NCI-H510A (cell line): ENCODE measurements around the gene SLC1A2.

ENCODE experiments used
- DNase-seq: peaks from one replicate; lab custom pipeline; 2025; lab: John Stamatoyannopoulos, UW

Gene SLC1A2

DNA sequence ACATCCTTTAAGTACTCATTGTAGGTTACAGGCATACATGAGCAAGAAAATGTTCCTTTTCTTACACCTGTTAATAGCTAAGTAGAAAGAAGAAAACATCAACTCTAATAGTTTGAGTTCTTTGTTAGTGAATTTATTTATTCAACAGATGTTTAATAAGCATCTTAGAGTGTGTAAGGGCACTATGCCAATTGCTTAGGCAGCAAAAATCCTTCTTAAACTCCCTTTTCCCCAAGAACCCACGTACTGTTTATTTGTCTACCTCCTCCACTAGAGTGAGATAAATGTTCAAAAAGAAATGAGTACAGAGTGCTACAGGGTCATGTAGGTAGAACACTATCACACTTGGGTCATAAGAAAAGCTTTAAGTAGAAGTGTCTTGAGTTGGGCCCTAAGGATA, 149.0 kb downstream of the SLC1A2 start:
- no peak for DNase-seq

DNA sequence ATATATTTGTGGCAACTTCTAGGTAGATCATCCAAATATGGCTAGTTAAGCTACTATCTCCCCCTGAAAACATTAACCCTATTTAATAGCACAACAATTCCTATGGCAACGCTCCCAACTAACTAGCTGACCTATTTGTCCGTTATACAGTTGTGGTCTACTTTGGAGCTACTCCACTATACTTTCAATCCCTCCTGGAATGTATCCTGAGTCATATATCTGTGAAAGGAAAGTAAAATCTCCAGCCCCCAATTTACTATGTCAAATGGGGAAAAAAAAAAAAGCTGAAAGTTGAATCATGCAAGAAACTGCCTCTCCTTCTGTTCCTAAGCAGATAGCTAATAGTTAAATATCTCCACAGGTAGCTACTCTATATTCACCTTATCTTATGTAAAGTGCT, 151.9 kb downstream of the SLC1A2 start:
- no peak for DNase-seq

DNA sequence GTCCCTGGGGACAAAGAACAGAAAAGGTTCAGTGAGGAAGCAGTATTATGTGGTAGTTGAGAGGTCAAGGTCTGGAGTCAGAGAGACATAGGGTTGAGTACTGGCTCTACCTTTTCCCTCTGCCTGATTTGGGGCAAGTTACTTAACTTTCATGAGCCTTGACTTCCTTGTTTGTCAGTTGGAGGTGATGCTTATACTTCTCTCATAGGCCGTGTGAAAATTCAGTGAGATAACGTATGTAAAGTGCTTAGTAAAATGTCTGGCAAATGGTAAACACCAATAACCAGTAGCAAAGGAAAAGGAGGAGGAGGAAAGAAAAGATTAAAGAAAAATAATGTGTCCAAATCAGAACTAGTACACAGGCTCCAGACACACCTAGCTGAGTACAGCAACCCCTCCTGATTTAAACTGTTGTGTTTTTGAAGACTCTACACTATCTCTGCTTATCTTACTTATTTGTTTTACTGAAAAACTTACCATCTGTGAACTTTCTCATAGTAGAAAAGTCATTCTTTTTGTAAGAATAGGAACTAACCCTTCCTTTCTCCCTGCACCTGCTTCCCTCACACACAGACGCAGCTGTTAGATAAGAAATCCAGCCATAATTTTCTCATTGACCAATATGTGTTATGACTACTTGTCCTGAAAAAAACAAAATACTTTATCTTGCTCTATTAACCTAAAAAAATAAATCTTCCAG, 153.5 kb downstream of the SLC1A2 start:
- no peak for DNase-seq

DNA sequence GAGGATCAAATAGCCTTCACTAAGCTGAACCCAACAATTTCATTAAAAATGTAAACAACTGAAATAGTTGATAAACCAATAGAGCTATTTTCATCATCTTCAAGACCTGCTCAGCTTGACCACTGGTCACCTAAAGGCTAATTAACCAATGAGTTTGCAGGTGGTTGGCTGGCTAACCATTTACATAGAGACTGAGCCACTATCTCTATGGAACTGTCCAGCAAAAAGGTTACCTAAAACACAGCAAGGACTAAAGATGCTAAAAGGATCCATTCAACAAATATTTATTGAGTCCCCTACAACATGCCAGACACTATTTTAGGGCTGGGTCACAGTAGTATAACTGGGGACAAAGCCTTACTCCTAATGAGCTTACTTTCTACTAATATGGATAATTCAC, 156.6 kb downstream of the SLC1A2 start:
- no peak for DNase-seq

DNA sequence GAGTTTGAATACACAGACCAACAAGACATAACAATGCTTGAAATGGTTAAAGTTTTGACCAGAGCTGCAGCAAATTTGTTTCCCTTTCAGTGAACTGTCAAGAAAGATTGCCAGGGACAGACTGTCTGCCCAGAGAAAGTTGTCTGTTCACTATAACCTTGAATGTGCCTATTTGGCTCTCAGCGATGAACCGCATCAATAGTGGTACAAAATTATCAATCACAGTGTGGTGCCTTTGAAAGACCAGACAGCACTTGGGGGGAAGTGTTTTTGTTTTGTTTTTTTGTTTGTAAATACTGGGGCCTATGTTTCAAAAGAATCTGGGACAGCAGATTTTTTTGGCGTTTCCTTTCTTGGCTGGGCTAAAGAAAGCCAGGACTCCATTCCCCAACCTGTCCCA, 157.3 kb downstream of the SLC1A2 start:
- no peak for DNase-seq

DNA sequence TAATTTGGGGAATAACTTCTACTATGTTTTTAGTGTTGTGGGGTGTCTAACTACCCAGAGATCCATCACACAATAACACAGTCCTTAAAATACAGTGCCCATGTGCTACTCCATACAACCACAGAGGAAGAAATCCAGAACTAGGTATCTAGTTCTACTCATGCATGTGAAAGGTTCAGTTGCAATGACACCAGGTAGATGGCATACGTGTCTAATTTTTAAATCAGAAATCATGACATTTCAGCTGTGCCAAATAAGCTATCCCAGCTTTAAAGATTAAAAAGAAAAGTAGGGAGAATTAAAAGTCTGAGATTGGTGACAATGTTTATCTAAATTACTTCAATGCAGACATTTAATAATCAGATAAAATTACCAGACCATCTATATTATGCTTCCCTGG, 158.2 kb downstream of the SLC1A2 start:
- no peak for DNase-seq

DNA sequence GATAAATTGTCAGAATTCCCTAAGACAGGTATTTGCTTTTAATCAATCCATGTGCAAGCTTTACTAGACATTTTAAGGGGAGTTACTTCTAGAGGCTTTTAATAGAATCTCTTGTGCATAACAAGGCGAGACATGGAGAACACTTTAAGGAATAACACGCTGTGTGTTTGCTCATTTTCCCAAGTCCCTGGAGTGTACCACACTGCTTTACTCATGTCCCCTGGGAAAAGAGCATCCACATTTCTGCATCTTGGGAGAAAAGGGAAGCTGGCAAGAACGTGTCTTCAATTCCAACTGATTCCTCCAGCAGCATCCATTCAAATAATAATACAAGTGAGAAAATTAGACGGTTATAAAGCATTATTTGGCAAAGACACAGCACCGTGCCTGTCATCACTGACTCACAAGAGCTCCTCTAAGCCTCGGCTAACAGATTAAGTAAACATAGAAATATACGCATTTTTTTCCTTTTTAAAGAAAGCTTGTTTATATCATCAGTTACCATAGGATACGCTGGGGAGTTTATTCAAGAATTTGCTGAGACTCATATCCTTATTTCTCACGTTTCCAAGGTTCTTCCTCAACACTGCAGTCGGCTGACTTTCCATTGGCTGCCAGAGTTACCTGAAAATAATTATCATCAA, 158.9 kb downstream of the SLC1A2 start:
- no peak for DNase-seq

DNA sequence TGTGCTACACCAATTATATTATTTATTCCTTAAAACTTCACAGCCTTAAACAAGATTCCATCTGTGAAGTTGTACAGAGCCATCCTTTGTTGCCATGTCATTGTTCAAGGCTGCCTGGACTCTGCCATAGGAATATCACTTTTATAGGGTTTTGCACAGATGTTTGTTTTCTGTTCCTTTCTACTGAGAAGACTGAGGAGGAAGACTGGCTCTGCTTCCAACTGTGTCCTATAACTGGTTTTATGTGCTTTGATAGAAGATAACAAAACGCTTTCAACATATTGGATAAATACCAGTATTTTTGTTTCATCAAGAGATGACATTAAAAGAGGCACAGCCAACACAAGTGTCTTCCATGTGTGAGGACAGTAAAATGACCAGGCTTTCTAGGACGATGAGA, 159.8 kb downstream of the SLC1A2 start:
- DNase-seq, result no peak

DNA sequence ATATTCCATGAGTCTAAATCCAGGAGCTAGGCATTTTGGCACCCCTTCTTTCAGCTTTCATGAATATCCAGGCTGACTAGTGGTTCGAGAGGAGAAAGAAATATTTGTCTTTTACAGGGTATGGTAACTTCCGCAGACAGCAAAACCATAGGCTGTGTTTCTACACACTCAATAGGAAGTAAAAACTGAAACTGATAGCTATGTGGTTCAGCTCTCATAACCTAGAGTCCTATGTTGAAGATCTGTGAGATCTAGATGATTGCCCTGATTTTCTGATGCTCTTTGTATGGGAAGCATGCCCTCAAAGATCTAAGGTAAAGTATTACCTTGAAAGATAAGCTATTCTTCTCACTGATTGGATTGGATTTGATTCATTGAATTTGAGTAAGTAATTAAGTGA, 162.1 kb downstream of the SLC1A2 start:
- DNase-seq, result no peak

DNA sequence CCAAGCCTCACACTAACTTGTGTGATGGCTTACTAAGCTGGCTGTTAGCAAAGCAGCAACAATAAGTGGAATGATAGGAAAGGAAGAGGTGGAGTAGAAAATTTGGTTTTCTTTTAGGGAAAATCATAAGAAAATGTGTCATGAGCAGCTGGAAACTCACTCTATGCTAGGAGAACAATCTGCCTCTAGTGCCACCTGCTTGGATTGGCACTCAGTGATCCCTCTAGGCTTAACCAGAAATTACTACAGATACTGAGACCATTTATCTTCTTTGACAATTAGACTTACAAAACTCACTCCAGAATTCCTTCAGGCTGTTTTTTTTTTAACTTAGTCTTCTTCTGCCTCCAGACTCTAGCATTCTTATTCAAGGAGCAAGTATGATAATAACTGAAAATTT, 163.1 kb downstream of the SLC1A2 start:
- DNase-seq, result no peak

DNA sequence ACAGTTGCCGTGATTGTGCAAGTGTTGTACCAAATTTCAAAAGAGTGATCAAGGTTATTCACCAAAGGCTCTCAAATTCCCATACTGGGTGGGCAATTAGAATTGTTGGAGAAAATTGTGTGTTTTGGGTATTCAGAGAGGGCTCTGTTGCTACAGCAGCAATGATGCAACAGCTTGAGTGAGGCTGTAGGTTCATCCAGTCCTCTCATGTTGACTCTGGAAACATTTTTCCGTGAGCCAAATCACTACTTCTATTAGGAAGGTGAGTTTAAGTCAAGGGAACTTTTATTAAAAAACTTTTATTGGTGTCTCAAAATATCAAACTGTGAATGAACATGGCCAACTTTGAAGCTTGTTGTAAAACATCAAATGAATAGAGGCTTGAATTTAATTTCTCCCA, 163.8 kb downstream of the SLC1A2 start:
- DNase-seq, result no peak

DNA sequence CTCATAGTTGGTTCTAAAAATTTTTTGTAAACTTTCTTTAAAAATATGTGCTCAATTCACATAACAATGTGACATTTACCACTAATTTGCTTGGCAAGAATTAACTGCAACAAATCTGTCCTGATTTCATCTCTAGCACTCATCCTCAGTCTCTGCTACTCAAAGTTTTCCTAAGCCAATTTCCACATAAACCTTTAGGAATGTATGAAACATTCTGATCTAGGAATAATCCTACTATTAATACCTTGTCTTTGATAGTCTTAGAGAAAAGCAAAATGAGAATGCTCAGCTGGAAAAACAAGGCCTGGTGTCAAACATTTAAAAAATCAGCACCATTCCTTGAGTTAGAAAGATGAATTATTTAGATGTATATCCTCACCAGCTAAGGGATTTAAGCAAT, 166.1 kb downstream of the SLC1A2 start:
- DNase-seq, result no peak

DNA sequence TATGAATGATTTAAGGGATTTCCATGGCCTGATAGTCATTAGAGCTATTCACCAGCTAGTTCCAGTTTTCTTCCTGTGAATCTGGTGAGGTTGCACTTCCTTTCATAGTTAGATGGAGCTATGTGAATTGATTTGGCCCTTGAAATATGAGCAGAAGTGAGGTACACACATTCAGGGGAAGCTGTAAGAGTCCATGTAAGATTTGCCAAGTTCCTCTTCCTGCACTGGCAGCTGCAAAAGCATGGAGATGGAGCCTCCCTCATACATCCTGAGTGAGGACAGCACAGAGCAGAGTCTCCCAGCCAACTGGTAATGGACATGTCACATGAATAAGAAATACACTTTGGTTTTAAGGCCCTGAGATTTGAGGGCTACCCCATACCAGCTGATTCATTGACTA, 168.7 kb downstream of the SLC1A2 start:
- no peak for DNase-seq

DNA sequence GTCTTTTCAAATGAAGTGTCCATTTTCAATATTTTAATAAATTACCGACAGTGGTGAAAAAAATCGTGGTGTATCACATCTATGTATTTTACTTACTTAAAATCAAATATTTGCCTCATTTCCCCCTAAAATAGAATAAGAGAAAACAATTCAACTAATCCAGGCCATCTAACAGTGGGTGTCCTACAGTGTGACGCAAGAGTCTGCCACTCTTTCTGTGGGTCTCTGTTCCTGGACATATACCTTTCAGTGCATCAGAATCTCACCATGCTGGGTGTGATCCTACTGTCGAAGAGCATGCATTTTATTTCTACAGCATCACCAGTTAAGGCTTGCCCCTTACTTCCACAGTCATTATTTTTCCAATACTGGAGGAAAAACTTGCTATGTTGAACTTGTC, 169.2 kb downstream of the SLC1A2 start:
- DNase-seq, result no peak

DNA sequence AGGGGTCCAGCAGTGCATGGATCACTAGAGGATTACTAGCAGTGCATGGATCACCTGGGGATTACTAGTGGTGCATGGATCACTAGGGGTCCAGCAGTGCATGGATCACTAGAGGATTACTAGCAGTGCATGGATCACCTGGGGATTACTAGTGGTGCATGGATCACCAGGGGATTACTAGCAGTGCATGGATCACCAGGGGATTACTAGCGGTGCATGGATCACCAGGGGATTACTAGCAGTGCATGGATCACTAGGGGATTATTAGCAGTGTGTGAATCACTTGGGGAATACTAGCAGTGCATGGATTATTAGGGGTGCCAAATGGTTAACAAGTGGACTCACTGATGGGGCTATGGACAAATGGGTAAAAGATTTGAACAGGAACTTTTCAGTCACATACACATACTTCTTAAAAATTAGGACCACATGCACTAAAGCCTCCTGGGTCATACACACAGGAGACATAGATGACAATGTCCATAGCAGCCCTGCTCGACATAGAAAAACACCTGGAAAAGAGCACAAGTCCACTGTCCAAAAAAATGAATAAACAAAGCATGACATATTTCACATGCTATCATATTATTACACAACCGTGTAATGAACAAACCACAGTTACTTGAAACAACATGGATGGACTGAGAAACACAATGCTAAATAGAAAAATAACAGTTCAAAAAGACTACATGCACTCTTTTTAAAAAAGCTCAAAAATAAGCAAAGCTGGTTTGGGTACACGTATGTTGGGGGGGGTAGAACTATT, 170.6 kb downstream of the SLC1A2 start:
- DNase-seq, result no peak

DNA sequence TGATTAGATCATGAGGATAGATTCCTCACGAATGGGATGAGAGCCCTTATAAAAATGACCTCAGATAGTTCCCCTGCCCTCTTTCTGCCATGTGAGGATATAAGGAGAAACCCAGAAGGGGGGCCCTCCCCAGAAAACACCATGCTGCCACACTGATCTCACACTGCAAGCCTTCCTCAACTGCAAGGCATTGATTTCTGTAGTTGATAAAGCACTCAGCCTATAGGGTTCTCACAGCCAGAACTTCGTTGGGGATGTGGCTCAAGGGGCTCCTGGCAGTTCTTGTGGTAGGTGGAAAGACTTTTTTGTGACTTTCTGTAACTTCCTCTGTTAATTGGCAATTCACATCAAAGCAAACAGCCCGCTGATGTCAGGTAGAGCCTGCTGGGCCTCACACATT, 171.5 kb downstream of the SLC1A2 start:
- no peak for DNase-seq

DNA sequence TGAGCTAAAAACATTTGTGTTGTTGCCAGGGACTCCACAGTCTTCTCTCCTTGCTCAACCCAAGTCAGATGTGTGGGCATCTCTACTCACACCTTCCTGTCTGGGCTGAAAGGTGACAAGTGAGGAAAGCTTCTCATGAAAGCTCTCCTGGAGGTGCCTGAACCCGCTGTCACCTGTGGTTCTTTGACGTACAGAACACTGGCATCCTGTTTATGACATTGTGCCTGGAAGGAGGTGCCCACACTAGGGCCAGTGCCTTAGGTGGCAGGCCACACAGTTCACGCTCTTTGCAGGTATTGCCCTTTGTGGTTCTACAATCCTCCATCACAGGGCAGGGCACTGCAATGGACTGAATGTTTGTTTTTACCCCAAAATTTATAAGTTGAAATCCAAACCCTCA, 171.9 kb downstream of the SLC1A2 start:
- no peak for DNase-seq

DNA sequence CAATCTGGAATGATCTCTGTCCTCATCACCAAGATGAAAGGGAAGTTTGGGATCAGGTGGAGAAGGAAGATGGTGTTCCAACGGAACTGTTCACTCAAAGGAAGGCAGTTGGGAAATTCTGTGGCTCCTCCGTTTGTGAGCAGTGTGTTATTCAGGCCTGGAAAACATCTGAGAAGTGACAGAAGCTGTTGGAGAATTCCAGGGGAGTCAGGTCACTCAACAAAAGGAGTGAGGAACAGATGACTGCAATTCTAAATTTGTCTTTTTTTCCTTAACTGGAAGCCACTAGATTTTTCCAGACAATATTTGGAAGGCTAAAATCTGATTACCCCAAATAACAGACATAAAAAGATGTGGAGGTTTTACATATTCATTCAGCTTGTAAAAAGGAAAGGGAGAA, 172.6 kb downstream of the SLC1A2 start:
- no peak for DNase-seq

DNA sequence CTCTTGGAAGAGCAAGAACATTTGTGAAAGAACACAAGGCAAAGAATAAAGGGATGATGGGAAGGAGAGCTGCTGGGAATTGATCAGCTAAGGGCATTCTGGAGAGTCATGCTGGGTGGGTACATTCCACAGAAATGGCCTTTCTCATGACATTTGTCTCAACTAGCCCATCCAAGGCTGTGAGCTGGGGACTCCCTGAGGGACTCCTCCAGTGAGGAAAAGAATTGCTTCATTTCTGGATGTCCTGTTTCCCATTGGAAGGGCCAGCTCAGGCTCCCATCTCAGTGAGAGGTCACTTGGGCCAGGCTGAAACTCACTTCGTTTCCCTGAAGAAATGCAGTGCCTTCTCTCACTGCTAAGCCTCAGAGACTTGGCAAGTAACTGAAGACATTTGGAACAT, 173.6 kb downstream of the SLC1A2 start:
- DNase-seq, result no peak

DNA sequence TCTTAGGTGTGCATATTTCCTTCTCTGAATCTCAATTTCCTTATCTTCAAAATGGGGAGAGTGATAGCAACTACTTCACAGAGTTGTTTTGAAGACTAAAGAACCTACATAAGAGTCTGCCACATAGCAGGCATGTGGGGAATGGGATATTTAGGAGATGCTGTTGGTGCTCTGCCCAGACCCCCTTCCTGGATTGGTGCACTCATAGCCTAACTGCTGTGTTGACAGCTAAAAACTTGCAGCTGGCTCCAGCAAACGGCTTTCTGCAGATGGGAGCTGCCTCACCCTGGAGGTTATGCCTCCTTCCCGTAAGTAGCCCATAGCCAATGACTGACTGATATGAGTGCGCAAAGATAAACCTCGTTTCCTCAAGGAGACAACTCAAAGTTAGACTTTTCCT, 174.3 kb downstream of the SLC1A2 start:
- DNase-seq, result no peak

DNA sequence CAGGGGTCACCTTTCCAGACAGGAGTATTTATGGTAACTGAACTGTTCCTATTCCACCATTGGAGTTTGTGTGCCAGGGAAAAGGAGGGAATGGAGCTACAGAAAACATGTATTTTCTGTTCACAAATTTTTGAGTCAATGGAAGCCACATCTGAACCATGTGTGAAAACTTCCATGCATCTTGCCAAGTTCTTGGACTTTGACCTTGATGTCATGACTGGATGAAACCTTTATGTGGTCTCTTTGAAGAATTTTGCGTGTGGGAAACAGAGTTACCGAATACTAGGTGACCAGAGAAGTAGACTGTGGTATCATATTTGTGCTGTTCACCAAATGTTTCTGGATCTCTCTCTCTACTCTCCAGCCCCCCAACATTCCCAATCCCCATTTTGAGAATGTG, 175.6 kb downstream of the SLC1A2 start:
- DNase-seq, result no peak

DNA sequence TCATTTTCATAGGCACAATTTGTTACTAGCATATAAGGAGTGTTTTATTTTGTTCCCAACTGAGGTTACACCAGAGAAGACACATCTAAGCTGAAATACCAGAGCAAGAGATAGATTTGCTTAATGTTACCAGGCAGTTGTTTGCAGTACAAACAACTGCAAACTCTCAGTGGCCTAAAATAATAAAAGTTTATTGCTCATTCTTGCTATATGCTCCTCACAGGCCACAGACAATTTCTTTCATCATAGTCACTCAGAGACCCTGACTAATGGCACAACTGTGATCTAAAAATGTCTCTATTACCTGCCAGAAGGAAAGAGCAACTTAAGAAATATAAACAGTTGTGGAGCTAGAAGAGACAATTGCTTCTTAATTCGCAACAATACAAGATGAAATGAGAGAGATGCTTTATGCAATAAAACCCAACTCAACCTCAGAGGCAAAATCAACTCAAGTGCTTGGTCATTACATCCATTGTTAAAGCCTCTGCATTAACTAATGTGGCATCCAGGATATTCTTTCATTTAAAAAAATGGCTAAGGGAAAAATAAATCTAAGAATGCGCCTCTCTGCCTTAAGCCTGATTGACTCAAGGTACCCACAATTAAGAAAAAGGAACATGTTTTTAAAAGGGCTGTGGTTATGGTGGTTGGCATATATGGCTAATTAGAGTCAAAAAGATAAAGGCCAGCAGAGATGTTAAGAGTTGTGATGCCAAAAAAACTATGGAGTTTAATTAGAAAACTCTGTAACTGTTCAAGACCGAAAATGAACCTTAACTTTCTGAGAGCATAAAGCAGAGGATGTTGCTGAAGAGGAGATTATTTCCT, 176.7 kb downstream of the SLC1A2 start:
- DNase-seq, result no peak

DNA sequence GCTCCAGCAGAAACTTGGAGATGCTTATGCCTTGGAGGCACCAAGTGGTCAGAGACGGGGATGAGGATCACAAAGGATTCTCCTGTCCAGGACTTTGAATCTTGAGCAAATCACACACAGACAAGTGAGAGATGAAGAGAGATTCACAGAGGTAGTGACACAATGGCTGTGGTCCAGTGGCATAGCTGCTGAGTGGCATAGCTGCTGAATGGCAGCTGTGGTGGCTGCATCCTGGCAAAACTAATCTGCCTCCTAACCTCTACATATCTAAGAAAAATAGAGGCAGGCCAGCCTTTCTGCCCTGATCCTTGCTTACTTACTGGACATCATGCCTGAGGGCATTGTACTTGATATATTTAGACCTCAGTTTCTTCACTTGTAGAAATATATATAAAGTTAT, 177.8 kb downstream of the SLC1A2 start:
- no peak for DNase-seq
